GM19240 (cell line): ENCODE data around the gene PCDHAC2.

Experiments
- DNase-seq: peaks from one replicate; pipeline ENCODE4 v3.0.0; 2011; ENCODE audit warnings: low spot score; ENCODE audit not compliant: insufficient read length

Gene PCDHAC2

DNA sequence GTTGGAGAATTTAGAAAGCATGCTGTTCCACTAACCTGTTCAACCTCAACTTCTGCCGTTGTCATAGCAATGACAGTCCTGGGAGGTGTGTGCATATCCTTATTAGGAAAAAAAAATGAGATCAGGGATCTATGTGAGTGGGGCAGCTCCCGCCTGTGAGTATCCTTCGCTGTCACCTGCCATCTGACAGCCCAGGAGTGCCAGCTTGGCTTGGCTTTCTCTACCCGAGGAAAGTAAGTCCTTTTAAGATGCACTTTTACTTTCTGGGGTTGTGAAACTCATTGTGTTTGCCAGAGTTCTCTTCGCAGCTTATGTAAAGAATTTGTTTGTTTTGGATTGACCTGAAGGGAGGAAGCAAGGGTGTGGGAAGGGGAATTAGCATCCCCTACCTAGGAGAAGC, 21.8 kb downstream of the PCDHAC2 start:
- DNase-seq = no peak

- no peak for DNase-seq
Observed at GRCh38 chr5:140988608-140989007, 22.3 kb downstream of the PCDHAC2 start.

- DNase-seq = no peak
Observed at GRCh38 chr5:140989254-140990020, 23.2 kb downstream of the PCDHAC2 start.

DNA sequence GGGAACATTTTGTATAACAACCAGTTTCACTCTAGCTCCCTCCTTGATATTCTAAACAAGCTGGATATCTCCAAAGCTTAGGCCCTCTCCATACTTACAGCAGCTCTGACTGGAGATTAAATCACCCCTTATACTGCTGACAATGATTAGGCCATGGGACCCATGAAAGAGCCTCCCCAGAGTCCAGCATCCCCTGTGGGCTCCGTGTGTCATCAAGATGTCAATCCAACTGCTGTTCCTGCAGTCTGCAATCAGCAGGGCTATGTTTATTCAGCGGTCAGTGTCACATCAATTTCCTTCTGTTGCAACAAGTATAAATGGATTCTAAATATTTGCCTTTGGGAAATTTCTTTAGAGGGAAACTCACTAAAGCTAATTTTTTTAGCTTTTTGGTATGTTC, 26.6 kb downstream of the PCDHAC2 start:
- no peak for DNase-seq

DNA sequence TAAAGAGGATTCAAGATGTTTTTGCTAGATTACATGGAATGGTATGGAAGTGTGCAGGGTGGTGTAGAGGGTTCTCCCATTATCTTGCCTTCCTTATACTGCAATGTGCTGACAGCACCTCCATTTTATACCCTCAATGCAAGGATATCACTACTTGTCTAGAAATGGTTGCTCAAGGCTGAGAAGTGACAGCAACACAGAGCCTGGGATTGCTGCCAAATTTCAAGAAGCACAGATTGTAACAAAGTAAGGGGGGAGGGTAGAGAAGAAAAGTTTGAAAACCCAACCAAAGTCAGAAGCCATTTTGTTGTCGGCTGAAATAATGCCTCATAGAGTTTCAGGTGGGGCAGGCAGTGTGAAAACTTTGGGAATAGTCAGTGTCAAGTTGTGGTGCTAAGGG, 29.8 kb downstream of the PCDHAC2 start:
- no peak for DNase-seq

DNA sequence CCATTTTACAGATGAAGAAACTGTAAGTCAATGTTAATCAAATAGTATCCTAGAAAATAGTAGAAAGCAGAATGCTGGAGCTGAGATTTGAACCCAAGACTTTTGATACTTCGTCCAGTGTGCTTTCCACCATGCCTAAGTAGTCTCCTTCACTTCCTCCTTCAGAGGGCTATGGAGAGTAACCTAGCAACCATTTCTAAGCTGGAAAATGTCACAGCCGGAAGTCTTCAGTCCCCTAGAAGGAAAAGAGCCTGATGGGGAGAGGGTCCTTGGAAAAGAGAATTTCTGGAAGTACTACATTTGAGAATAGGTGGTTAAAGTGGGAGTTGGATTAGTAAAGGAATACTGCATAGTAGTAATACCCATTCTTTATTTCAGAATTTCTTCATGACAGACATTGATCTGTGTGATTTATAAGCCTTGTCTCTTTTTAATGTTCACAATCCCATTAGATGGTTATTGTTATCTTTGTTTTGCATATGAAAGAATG, 32.7 kb downstream of the PCDHAC2 start:
- no peak for DNase-seq

DNA sequence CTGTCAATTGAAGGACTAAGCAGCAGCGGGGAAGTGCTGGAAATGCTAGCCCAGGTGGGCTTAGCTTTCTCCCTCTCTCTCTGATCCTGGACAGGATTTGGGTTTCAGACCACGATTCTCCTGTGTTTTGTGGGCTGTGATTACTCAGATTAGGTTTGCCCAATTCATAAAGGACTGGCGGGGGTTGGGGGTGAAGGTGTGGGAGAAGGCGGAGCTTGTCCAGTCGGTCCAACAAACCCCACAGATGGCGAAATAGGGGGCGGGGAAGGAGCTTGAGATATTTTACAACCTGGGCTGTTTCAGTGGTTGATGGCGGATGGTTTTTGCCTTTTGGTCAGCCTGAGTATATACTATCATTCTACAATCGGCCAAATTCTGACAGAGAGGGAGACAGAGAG, 35.2 kb downstream of the PCDHAC2 start:
- DNase-seq = no peak

GRCh38 chr5:141001844-141002604, 35.7 kb downstream of the PCDHAC2 start:
- DNase-seq = no peak

DNA sequence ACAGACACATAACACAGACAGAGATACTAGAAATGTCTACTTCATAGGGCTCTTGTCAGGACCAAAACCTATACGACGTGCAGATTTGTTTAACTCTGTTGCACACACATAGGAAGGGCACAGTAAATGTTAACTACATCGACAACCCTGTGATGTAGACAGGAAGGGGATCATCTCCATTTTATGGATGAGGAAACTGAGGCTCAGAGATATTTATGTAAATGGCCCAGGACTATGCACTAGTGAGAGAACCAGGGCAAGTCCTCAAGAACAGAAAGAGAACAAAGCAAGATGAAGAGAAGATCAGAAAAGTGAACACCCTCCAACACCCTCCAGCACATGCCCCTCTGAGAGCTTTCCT, 36.3 kb downstream of the PCDHAC2 start:
- no peak for DNase-seq

DNA sequence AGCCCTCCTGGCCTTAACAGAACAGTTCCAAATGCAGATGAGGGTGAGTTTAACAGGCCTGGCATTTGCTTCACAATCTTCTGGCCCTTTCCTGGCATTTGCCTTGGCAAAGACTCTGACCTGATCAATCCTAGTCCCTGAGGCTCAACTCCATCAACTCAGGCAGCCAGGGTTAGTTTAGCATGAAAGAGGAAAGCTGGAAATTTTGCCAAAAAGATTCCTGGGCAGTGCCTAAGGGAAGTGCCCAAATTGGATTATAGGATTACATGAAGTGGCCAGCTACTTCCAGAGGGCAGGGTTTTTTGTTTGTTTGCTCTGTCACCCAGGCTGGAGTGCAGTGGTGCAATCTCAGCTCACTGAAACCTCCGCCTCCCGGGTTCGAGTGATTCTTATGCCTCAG, 36.8 kb downstream of the PCDHAC2 start:
- no peak for DNase-seq

- DNase-seq = no peak
Observed at GRCh38 chr5:141003791-141004611, 37.7 kb downstream of the PCDHAC2 start.

DNA sequence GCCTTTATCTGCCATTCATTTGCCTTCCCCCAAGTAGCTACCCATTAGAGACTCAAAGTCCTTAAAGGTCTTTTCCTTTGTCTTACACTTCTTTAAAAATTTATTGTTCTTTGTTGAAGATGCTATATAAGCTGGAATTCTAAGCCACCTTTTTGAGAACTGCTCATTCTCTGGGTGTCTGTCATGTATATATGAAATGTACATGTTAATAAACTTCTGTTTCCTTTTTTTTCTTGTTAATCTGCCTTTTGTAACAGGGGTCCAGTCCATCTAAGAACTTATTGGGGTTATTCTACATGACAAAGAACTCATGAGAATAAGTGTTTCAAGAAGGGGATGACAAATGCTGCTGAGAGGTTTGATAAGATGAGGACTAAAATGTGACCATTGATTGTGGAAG, 41.5 kb downstream of the PCDHAC2 start:
- no peak for DNase-seq

DNA sequence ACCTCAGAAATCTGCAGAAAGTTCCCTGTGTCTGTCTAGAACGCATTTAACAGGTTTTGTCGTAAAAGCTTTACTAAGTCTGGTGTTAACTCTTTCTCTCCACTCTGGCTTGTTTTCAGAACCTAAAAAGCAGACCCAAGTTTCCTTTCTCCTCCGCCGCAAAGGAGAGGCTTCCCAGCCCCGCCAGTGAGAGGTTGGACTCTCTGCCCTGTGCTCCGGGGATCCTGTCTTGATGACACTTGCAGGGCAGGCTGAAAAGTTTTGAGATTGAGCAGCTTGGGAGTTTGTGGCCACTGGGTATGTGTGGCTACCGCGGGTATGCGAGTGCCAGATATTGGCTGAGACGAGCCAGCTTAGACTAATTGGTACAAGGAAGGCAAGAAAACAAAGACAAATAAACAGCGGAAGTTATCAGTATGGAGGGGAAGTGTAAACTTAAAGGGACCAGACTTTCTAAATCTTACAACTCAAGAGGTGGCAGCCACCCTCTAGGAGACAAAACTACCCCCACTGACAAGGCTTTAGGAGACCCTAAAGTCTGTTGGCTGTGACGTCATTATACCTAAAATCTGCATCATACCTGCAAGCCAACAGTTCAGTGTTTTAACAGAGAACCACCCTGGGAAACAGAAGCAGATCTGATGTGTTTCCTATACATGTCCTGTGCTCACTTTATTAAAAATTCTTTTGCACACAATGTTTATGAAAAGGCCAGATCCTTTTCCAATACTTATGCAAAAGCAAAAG, 43.9 kb downstream of the PCDHAC2 start:
- DNase-seq = no peak

DNA sequence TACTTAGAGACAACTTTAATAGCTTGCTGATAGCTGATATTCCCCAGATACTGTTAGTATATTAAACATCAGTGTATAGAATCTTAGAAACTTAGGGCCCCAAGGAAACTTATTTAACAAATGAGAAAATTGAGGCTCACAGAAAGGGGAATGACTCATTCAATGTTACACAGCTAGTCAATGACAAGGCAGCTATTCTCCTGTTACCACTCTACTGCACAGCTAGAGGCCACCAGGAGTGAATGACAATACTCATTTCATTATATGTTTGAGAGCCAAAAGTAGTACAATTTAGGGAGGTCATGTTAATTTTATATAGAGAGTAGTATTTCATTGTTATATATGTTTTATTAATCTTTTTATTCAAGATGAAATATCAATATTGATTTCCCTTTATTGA, 51.7 kb downstream of the PCDHAC2 start:
- DNase-seq = no peak
